ENCODE results near the gene SERPINF2. TPM values are rescaled to one million over a fixed set of nuclear protein-coding genes. Genes with fewer than 3 reads are reported as not detected.
"Not testable (repeated sequence)": the region's sequence is repeated elsewhere in the genome, so short reads cannot be mapped to it uniquely, and the experiment has no call there.

SERPINF2 gene
- total RNA-seq = 0.43 TPM in 1 of 2 replicates, not detected in the other

DNA sequence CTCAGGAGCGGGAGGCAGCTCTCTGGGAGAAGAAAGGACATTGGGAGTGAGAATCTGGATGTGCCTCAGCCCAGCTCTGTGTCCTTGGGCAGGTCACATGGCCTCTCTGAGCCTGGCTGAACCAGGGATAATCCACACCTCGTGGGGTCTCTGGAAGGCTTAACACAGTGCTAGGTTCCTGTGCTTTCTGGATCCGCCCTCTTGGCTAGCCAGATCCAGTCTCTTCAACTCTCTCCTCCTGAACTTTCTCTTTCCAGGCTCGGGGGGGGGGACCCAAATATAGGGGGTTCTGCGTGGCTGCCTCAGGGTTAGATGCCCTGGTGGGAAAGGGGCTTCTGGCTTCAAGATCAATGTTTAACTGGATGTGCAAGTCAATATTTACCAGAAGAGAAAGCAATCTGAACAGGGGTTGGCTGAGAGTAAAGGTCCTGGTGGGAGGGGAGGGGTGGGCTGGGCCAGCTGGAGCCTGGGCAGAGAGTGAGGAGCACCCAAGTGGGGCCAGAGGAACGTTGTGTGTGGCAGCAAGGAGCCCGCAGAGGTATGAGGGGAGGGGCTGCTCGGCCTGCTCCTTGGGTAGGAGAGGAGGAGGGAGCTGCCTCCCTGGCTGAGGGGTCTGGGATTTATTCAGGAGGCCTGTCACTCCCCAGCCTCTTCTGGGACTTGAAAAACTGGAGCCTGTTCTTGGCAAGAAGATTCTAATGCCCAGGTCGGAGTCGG is at the start of gene SERPINF2:
Gene SERPINF2, plus strand, starts transcription at position 501 of the 717 bp plus-strand sequence. CDS start 2,125 bp downstream, outside the sequence.
- H3K4me3 ChIP-seq (ENCODE audit: low read depth, low read length) = no peak within 1 kb of the TSS
- no peak for TF ChIP-seq CTCF (IDR thresholded peaks at IDR 0.05; ENCODE audit: insufficient read depth, low read depth, low read length)
- DNase-seq (ENCODE audit: low read depth) = no peak

DNA sequence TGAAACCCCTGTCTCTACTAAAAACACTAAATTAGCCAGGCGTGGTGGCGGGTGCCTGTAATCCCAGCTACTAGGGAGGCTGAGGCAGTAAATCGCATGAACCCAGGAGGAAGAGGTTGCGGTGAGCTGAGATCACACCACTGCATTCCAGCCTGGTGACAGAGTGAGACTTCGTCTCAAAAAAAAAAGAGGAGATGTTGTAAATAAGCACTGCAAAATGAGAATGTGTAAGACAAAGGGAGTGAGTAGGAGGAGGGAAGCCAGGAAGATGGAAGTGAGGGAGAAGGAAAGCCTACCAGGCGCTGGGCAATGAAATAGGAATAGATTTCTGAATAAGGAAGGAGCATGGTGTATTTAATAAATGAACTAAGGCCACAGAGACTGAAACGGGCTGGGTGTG is 49.3 kb upstream of the SERPINF2 start:
- no peak for TF ChIP-seq CTCF (IDR thresholded peaks at IDR 0.05; ENCODE audit: insufficient read depth, low read depth, low read length)

GRCh38 chr17:1695365-1695764 is 47.3 kb upstream of the SERPINF2 start:
- no peak overlapping the region for H3K4me3 ChIP-seq (ENCODE audit: low read depth, low read length)
- no peak for DNase-seq (ENCODE audit: low read depth)
- no peak for TF ChIP-seq CTCF (IDR thresholded peaks at IDR 0.05; ENCODE audit: insufficient read depth, low read depth, low read length)

More for the DNA sequence above, 49.3 kb upstream of the SERPINF2 start:
- DNase-seq (ENCODE audit: low read depth) = peak; percentile 22
- no peak overlapping the region for H3K4me3 ChIP-seq (ENCODE audit: low read depth, low read length)

DNA sequence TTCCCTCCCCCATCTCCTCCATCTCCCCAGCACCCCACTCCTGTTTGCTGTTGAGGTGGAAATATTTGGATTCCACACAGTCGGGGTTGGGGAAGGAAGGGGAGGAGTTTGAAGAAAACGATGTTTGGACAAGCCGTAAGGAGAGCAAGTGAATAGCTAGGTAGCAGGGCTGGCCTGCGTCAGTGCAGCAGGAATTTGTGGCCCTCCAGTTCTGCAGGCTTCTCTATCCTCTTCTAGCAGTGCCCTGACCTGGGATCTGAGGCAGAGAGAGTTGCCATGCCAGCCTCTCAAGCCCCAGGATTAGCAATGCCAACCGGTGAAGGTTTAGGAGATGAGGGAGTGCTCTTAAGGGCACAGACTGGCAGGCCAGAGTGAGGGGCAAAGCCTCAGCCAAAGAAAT is 45.0 kb upstream of the SERPINF2 start:
- no peak for DNase-seq (ENCODE audit: low read depth)
- H3K4me3 ChIP-seq (ENCODE audit: low read depth, low read length) = no peak overlapping the region
- no peak for TF ChIP-seq CTCF (IDR thresholded peaks at IDR 0.05; ENCODE audit: insufficient read depth, low read depth, low read length)

GRCh38 chr17:1699891-1700290 is 42.8 kb upstream of the SERPINF2 start:
- not testable (repeated sequence) for DNase-seq (ENCODE audit: low read depth); H3K4me3 ChIP-seq (ENCODE audit: low read depth, low read length)

DNA sequence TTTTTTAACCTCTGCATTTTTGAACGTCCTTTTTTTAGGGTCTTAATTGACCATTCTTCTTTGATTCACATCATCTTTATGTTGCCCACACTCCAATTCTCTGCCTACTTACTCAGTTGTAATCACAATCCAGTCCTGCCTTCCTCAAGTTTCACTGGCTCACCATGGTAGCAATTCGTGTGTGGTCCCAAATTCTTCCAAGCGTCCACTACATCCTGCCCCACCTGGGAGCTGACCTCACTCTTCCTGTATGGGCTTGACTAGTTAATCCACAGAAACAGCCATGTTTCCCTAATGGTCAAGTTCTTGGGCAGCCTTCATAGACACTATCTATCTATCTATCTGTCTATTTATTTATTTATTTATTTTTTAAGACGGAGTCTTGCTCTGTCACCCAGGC is 39.6 kb upstream of the SERPINF2 start:
- TF ChIP-seq CTCF (IDR thresholded peaks at IDR 0.05; ENCODE audit: insufficient read depth, low read depth, low read length) = no peak
- no peak overlapping the region for H3K4me3 ChIP-seq (ENCODE audit: low read depth, low read length)
- no peak for DNase-seq (ENCODE audit: low read depth)

DNA sequence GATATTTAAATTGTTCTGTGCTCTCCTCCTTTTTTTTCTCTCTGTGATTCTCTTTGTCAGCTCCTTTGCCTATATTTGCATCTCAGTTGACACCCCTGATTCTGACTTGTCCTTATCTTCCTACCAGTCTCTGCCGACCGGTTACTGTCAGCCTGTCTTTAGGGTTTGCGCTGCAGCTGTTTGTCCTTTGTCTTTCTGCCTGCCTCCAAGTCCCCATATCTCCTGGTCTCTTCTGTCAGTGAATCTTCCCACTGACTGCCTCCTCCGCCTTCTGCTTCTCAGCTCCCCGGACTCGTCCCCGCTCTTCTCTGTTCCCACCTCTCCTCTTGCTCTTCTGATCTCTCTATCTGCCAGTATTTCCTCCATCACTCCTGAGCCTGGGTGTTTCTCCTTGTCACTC is 37.7 kb upstream of the SERPINF2 start:
- no peak for TF ChIP-seq CTCF (IDR thresholded peaks at IDR 0.05; ENCODE audit: insufficient read depth, low read depth, low read length)
- no peak overlapping the region for H3K4me3 ChIP-seq (ENCODE audit: low read depth, low read length)
- no peak for DNase-seq (ENCODE audit: low read depth)

Measured in fibroblast of villous mesenchyme (primary cell).